ENCODE results near the gene MPPED1.

MPPED1 gene

GRCh38 chr22:43477966-43478365 is 66.2 kb downstream of the MPPED1 start:
- no peak for DNase-seq (ENCODE audit: low read depth)

GRCh38 chr22:43478621-43479300 is 66.9 kb downstream of the MPPED1 start:
- DNase-seq (ENCODE audit: low read depth), result no peak

GRCh38 chr22:43479301-43479950 is 67.6 kb downstream of the MPPED1 start:
- no peak for DNase-seq (ENCODE audit: low read depth)

GRCh38 chr22:43479962-43480361 is 68.1 kb downstream of the MPPED1 start:
- no peak for DNase-seq (ENCODE audit: low read depth)

DNA sequence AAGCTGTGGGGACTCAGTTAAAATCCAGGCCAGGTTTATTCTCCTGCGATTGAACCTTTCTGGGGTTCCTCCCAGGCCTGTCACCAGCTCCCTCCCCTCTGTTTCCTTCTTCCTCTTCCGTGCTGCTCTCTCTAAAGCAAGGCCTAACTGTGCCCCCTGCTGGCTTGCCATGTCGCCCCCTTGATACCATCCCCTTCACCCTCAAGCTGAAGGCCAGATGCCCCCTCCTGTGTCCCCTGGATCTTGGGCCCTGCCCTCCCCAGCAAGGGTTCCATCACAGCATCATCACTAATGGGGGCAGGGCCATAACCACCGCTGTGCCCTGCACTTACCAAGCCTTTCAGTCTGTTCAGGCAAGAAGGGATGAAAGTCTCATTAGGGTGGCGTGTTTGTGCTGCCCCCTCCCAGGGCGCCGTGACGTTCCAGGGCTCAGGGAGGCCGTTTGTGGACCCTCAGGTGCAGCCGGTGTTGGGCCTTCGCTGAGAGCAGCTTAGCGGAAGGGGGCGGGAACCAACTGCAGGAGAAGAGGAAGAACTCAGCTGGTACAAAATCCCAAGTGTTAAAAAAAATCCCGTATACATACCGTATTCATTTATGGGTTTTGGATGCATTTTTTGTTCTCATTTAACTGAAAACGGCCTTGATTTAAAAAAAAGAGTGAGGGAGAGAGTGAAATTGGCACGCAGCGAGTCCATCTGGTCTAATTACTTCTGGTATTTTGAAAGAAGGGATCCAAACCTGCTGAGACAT is 69.9 kb downstream of the MPPED1 start:
- no peak for DNase-seq (ENCODE audit: low read depth)

DNA sequence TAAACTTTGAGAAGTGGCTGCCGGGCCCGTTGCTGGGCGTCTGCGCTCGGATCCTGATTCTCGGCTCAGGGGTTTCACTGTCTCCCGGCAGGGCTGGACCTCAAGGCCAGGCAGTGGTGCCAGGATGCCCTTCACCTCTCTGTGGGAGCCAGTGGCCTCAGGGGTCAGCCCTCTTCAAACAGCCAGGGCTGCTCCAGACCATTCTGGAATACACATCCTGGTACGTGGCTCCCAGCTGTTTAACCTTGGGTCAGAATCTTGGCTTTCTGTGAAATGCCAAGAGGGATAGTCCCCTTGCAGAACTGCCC is 70.5 kb downstream of the MPPED1 start:
- DNase-seq (ENCODE audit: low read depth), result no peak

GRCh38 chr22:43483266-43483665 is 71.5 kb downstream of the MPPED1 start:
- DNase-seq (ENCODE audit: low read depth), result no peak

DNA sequence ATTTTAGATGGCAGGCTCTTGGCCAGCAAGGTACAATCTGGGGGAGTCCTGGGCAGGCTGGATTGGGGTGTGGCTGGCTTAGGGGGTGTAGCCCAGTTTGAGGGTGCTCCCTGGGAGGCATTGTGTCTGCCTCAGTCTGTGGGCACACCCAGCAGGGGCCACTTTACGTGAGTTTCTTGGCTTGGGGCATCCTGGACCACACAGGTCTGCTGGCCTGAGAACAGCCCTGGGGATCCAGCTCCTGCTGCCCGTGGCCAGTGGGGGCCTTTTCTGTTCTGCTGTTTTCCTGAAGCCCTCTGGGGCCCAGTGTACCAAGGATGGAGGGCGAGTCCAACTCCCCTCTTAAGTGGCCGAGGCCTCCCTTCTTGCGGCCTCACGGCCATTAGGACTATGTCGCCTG is 71.9 kb downstream of the MPPED1 start:
- no peak for DNase-seq (ENCODE audit: low read depth)

DNA sequence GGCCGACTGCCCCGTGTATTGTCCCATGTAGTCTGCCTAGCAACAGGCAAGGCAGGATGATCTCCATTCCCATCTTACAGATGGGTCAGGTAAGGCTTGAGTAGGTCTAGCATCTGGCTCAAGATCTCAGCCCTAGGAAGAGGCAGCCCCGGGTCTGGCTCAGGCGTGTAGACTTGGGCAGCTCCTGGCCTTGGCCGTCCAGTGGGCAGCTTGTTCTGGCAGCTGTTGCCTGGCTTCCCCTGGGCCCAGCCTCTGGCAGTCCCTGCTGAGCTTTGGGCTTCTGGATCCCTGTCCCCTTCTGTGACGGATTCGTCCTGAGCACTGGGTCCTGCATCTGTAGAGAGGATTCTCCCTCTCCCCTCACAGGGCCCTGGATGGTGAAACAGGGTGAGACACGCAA is 72.4 kb downstream of the MPPED1 start:
- DNase-seq (ENCODE audit: low read depth), result no peak

GRCh38 chr22:43485502-43486089 is 73.8 kb downstream of the MPPED1 start:
- no peak for DNase-seq (ENCODE audit: low read depth)

GRCh38 chr22:43487311-43488030 is 75.7 kb downstream of the MPPED1 start:
- DNase-seq (ENCODE audit: low read depth), result no peak

DNA sequence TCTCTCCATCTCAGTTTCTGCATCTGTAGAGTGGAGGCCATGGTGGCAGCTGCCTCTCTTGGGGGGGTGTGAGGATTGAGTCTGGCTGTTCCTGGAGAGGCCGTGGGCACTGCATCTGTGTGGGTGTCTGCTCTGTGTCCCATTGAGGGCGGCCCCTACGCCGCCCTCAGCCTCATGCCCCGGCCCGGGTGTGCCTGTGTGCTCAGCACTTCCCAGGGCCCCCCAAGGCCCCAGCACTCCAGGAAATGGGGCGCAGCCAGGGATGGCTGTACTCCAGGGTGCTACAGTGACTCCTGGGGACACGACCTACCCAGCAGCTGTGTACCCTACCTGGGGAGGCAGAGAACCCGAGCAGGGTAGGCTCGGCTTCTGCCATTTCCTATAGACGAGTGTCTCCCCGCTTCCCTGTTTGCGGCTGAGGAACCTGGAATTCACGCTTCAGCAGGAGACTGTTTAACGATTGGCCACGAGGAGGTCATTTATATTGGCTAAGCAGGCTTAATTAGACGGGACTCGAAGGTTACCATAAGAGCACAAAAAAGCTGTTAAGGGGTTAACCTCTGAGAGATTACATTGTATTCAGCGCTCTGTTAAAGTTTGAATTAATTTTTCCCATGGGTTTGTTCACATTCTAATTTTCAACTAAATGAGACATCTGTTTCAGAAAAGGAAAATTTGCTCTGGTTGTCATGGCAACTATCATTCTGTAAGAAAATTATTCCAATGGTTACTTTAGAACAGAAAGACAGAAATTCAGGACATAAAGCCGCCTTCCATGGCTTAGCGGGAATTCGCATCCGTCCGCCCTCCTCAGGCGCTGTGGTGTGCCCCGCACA is 76.4 kb downstream of the MPPED1 start:
- DNase-seq (ENCODE audit: low read depth), result no peak

DNA sequence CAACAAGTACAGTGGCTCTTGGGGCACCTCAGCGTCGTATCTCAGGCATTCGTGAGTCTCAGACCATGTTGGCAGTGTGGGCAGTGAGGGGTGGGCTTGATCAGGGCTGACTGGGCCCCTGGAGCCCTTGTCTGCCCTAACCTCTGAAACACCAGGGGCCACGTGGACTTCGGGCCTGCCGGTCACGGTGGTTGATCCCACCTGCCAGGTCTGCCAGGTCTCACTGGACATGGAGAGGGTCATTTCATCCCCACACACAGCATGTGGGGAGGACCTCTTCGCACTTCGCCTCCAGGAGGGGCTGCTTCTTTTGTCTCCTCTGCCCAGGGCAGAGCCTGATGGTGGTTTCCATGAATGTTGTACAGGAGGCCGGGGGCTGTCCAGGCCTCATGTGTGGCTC is 77.1 kb downstream of the MPPED1 start:
- DNase-seq (ENCODE audit: low read depth), result no peak

GRCh38 chr22:43490311-43490710 is 78.5 kb downstream of the MPPED1 start:
- DNase-seq (ENCODE audit: low read depth), result no peak

- no peak for DNase-seq (ENCODE audit: low read depth)
These were observed 79.4 kb downstream of the MPPED1 start for GRCh38 chr22:43491177-43491576.

GRCh38 chr22:43491737-43492136 is 79.9 kb downstream of the MPPED1 start:
- DNase-seq (ENCODE audit: low read depth), result no peak

GRCh38 chr22:43493297-43493696 is 81.5 kb downstream of the MPPED1 start:
- no peak for DNase-seq (ENCODE audit: low read depth)

DNA sequence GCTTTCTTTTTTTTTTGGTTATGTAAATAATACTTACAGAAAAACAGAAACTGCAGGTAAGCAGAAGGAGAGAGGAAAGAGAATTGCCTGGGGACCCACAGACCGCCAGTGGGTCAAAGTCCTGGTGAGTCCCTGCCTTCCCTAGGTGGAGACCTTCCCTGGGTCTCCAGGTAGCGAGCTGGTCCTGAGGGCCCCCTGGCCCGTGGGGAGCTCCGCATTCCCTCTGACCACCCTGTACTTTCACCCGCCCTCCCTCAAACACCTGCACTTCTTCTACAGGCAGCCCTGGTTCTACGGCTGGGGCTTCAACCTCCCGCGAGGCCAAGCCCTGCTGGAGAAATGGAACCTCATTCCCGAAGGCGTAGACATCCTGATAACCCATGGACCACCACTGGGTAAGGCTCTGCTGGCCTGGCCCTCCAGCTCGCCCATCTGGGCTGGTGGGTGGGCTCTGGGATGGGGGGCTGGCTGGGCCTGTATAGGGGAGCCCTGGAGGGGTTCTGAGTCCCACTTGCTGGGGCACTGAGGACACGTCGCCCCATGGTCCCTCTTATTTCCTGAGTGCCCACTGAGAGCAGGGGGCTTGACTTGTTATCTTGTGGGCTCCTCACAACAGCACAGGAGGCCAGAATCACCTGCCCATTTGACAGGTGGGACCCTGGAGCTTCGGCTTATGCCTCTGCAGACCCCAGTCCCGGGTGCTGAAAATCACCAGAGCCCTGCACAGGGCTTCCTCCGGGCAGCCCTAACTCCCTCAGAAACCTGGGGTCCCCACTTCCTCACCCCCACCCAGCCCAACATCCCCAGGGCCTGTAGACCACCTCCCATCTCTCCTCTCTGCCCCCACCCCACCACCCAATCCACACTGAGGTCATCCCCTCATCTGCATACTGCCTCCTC is 86.4 kb downstream of the MPPED1 start:
- no peak for DNase-seq (ENCODE audit: low read depth)

GRCh38 chr22:43498856-43499253 is 87.0 kb downstream of the MPPED1 start:
- DNase-seq (ENCODE audit: low read depth), result no peak
